GM21515 (cell line): ENCODE measurements around the gene AHNAK2.

Experiments
- ATAC-seq: cut with Tn5 transposase; IDR thresholded peaks from one replicate; pipeline ENCODE4 v1.9.1; 2021; ENCODE audit not compliant: unreplicated experiment

The AHNAK2 gene

GRCh38 chr14:104887623-104888488 lies 90.3 kb downstream of the AHNAK2 start:
- no peak for ATAC-seq
